ENCODE measurements around the gene CRADD.
A peak's percentile ranks its signal among the peaks of the same experiment; 100 is the strongest.

CRADD gene

DNA sequence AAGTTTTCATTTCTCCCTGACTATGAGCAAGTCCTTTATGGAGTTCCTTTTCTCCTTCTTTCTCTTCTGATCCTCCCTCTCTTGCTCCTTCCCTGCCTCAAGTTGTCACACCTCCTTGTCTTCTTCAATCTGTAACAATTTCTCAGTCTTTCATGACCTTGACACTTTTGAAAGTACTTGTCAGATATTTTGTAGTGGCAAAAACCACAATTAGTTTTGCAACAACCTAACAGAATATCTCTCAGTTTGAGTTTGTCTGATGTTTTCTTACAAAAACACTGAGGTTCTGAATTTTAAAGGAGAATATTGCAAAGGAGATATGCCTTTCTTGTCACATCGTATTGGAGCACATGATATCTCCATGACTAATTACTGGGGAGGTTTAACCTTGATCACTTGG, 4.1 kb upstream of the CRADD start:
- no peak for DNase-seq

DNA sequence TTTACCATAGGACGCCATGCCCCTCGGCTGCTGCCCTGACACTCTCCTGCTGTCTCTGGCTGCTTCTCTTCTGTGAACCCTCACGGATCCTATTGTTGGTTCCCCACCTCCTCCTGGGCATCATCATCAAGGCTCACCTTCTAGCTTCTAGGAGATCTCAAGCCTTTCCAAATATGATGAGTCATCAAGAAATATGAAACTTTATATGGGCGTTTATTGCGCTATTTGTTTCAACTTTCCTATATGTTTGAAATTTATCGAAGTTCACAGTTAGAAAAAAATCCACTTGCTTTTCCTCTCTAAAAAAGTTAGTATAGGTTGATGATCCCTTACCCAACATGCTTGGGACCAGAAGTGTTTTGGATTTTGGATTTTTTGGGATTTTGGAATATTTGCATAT, 2.8 kb upstream of the CRADD start:
- no peak for DNase-seq

GRCh38 chr12:93676408-93677194, 574 bp upstream of the CRADD start:
- no peak for DNase-seq

- no peak for DNase-seq
Measured at GRCh38 chr12:93678779-93679178, 1.6 kb downstream of the CRADD start.

DNA sequence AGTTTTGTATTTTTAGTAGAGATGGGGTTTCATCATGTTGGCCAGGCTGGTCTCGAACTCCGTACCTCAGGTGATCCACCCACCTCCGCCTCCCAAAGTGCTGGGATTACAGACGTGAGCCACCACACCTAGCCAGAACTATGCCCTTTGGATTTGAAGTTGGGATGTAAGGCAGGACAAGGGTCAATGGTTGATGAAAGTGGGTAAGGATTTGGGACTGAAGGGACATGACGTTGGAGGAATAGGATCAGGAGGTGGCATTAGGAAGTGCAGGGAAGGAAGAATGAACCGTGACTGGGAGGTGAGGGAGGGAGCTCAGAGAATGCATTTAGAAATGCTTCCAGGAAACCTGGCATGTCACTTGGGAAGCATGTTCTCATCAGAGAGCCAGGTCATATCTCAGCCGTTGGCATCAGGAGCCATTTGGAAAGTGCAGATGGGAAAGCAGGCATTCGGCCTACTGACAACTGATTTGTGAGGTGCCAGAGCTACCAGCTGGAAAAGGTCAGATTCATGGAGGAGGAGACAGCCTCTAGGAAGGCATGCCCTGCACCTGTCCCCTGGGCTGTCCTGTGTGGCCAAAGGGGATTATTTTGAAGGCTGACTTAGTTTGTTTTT, 2.2 kb downstream of the CRADD start:
- no peak for DNase-seq

DNA sequence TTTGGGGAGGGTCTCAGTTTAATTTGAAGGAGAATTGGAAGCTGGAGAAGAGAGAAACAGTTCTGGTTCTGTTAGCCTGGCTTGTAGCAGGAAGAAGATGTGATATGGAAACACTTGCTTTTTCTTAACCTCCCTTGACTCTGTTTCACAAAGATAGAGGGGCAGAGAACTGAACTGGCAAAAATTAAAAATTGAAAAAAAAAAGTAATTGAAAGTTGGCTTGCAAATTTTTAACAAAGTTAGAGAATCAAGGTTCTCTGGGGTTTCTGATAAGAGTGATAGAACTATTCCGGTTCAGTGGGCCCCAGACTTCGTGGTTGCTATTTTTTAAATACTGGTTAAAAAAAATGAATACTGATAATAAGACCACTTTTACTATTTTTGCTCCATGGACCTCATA, 2.8 kb downstream of the CRADD start:
- no peak for DNase-seq

GRCh38 chr12:93682846-93683261, 5.7 kb downstream of the CRADD start:
- DNase-seq = no peak

GRCh38 chr12:93683410-93683809, 6.2 kb downstream of the CRADD start:
- peak; percentile 39 for DNase-seq

GRCh38 chr12:93684716-93685115, 7.5 kb downstream of the CRADD start:
- DNase-seq = no peak

GRCh38 chr12:93686572-93687356, 9.6 kb downstream of the CRADD start:
- no peak for DNase-seq

- peak; percentile 60 for DNase-seq
Measured at GRCh38 chr12:93689076-93689834, 12.1 kb downstream of the CRADD start.

DNA sequence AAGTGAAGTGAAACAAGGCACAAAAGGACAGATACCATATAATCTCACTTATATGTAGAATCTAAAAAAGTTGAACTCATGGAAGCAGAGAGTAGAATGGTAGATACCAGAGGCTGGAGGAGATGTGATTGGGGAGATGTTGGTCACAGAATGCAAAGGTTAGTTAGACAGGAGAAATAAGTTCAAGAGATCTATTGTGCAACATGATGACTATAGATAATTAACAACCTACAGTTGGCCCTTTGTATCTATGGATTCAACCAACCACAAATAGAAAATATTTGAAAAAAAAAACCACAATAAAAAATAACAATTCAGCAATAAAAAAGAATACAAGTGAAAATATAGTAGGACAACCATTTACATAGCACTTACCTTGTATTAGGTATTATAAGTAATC, 19.3 kb downstream of the CRADD start:
- DNase-seq = no peak

DNA sequence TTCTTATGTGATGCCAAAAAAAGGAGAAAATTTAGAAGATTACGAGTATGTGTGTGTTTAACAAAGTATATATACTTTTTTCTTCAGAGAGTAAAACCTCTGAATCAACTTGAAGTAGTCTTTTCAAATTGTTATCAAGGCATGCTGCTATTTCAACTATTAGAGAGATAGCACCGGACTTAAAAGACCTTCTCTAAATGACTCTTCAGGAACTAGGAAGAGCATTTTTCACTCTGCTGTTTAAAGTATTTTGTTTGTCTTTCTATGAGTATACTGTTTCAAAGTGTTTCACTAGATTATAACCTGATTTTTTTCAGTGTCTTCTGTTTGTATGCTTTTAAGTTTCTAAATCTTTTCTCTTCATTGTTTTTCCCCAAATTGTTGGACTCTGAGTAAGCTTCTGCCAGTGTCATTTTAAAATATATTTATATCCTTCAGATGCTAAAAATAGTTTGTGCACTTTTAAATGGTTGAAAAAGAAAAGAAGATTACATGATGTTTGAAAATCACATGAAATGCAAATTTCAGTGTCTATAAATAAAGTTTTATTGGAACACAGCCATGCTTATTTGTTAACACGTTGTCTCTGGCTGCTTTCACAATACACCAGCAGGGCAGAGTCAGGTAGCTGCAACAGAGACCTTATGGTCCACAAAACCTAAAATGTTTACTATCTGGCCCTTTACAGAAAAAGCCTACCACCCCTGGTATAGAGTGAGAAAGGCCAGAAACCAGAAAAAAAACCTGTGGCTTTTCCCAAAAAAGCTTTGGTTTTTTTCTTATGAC, 21.3 kb downstream of the CRADD start:
- DNase-seq = peak; percentile 55

- peak; percentile 83 for DNase-seq
Measured at GRCh38 chr12:93699271-93700145, 22.3 kb downstream of the CRADD start.

- DNase-seq = no peak
Measured at GRCh38 chr12:93702707-93703315, 25.6 kb downstream of the CRADD start.

- no peak for DNase-seq
Measured at GRCh38 chr12:93704122-93704521, 26.9 kb downstream of the CRADD start.

GRCh38 chr12:93704625-93705024, 27.4 kb downstream of the CRADD start:
- DNase-seq = no peak

DNA sequence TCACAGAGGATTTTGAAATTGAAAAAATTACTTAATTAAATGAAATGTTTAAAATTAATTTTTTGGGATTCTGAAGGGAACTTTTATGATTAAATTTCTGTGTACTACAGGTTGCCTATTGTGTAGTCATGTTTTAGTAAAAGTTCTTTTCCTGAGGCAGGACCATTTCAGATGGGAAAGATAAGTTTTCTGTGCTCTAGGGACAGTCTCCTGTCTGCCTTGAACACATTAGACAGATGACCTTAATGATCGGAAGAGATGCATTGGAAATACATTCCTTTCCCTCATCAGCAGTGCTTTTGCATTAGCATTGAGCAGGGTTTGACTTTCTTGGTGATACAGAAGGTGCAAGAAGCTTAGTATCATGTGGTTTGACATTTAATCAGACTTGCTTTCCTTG, 28.1 kb downstream of the CRADD start:
- no peak for DNase-seq

DNA sequence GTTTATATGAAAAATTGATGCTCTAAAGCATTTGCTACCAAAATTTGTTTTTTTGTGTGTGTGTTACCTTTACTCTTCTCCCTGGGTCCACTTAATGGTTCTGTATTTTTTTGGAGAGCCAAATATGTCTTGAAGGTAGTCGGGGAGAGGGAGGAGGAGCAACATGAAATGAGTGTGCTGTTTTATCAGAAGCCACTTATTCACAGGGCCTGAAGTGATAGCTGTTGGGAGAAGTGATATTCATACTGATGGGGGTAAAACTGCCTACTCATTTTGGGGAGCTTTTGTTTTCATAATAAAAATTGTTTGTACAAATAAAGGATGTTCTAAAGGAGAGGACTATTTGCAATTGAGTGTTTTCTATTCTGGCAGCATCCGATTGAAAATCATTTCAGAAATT, 29.2 kb downstream of the CRADD start:
- no peak for DNase-seq

DNA sequence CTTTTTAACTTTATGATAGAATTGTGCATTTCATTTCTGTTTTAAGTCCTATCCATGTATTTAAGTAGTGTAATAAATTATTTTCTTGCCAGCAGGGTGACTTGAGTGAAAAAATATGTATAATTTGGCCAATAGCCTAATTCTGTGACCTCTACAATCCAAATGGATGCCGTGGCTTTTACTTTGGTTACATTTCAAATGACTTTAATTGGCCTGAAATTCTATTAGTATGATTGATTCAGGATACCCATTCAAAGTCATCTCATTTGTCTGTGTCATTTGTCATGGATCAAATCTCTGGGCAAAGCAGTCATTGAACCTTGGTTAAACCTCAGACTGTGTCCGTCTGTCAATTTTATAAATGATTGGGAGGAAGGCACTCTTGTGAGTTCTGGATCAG, 29.6 kb downstream of the CRADD start:
- DNase-seq = no peak

DNA sequence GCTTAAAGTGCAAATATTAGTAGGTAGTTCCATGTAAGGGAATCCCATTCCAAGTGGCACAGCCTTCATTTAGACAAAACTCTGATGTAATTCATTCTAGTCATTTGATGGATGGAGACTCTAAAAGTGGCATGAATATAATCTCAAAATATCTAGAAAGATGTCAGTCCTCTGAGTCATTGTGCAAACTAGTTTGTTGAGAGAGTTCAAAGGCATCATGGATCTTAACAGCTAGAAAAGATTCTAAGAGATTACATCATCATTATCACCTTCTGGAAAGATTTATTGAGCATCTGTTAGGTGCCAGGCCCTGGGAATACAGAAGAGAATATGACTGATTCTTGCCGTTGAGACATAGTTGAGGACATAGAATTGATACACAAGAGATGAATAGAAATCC, 30.7 kb downstream of the CRADD start:
- peak; percentile 43 for DNase-seq

Measured in DMS53 (cell line).